NCI-H446 (cell line): ENCODE results near the gene TEX22.

Source experiments
- DNase-seq, 2 experiments: peaks; one replicate each; lab custom pipeline; 2025; lab: John Stamatoyannopoulos, UW

Gene TEX22

DNA sequence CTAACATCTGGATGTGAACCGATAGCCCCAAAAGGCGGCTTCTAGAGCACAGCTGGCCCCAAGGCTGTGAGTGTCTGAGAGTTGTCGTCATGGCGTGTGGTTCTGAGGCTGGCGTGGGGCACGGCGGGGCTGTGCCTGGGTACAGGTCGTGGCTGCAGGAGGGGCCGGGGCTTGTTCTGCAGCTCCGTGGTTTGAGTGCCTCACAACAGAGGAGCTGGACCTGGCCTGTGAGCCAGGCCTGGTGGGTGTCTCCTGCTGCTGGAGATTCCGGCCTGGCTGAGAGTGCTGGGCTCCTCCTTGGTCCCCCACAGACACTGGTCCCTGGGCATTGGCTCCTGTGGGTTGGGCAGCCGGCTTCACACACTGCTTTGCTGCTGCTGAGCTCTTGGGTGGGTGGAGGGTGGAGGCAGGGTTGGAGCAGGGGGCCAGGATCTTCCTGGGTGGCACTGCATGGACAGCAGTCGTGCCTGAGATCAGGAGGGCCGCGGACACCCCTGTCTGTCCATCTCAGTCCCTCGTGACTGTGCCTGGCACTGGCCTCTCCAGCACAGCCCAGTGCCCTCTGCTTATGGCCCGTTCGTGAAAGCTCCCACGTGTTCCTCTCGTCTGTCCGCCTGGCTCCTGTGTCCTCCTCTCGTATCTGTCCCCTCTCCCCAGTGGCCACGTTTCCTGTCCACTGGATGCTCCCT lies 31.8 kb upstream of the TEX22 start:
- no peak for DNase-seq

GRCh38 chr14:105367116-105368031 lies 31.0 kb upstream of the TEX22 start:
- DNase-seq: no peak

DNA sequence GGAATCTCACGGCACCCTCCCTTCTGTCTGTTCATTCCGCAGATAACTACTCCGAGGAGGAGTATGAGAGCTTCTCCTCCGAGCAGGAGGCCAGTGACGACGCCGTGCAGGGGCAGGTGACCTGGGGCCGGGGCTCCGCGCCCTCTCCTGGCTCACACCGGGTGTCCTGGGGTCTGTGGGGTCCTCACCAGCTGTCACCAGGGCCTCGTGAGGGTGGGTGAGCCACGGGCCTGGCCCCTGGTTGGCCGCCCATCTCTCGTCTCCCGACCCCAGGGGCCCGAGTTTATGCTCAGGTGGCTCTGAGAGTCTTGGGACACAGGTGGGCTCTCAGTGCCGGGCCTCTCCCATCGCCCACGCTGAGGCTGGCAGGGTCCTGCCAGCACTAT lies 30.3 kb upstream of the TEX22 start:
- DNase-seq: no peak

DNA sequence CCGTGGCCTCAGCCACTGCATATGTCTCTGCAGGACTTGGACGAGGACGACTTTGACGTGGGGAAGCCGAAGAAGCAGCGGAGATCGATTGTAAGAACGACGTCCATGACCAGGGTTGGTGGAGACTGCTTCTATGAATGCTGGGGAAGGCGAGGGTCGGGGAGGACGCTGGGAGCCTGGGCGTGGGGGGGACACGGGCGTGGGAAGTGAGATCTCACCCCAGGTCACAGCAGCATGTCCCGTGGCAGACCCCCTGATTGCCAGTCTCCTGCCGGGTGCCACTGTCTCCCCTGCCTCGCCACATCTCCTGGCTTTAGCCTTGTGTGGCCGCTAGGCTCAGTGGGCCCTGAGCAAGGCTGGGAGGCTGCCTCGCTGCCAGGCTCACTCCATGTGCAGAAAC lies 29.9 kb upstream of the TEX22 start:
- no peak for DNase-seq

DNA sequence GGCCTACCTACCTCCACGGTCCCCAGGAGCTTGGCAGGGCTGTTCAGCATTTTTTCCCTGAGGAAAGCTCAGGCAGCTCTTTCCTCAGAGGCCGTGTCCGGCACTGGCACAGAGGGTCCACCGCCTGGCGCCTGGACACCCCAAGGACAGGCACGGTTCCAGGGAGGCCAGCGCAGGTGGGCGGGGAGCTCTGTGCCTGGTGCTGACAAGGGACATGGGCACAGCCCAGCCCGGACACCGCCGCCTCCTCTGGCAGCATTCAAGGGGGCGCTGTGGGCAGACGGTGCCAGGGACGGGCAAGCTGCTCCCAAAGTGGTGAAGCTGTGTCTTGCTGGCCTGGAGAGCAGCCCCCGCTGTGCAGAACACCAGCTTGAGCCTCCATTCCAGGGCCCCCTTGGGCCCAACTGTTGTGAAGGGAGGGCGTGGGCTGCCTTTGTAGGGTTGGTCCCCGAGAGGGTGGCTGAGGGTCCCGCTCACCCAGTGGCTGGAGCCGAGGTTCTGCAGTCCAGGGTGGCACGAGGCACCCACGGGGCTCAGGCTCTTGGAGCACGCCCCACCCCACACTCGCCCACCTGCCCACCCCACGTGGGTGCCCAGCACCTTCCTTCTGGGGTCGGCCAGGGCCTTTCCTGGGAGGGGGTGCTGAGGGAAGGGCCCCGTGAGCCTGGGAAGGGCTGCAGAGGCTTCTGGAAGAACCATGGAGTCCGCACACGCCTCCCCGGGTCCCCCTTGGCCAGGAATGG lies 29.3 kb upstream of the TEX22 start:
- DNase-seq: no peak

DNA sequence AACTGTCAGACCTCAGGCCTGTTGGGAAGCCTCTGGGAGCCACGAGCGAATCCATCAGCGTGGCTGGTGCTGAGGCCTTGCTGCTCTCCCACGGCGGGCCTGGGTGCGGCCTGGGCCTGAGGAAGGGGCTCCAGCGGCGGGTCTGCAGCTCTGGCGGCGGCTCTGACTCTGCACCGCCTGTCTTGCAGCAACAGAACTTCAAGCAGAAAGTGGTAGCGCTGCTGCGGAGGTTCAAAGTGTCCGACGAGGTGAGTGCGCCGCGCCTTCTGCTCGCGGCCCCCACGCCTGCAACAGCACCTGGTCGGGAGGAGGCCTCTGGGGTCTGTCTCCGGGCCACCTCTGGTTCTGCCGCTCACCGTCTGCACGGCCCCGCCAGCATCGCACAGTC lies 28.7 kb upstream of the TEX22 start:
- DNase-seq: no peak

- no peak for DNase-seq
Observed at GRCh38 chr14:105374389-105374788, 23.9 kb upstream of the TEX22 start.

GRCh38 chr14:105375635-105376057 lies 22.7 kb upstream of the TEX22 start:
- DNase-seq: no peak

DNA sequence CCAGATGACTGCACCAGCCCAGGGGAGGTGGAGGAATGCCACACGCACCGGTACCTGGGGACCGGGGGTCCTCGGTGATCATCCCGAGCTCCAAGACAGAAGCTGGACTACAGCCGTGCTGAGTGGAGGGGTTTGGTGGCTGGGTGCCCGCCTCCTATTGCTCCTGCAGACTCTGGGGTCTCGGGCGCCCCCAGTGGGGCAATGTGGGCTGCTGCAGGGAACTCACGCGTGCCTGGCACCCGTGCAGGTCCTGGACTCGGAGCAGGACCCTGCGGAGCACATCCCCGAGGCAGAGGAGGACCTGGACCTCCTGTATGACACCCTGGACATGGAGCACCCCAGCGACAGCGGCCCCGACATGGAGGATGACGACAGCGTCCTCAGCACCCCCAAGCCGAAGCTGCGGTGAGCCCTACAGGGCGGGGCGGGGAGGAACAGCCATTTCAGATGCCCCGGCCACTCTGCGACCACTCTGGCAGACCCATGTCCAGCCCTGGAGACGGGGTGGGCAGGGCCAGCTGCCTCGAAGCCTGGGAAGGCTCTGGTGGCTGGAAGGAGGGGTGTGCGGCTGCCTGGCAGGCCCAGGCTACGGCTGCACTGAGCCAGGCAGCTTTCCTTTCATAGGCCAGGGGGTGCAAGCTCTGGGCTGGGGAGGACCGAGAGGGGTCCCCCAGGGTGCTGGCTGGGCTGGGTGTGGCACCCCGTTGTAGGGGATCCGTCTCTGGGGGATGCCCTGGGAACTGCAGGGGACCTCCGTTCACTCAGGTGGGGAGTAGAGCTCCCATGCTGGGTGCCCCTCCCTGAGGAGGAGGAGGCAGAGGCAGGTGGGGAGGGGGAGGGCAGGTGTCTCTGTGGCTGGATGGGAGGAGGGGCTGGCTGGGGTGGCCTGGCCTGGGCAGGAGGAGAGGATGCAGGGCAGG lies 21.6 kb upstream of the TEX22 start:
- no peak for DNase-seq

GRCh38 chr14:105377555-105378182 lies 20.7 kb upstream of the TEX22 start:
- no peak for DNase-seq

- no peak for DNase-seq
Observed at GRCh38 chr14:105378199-105378598, 20.1 kb upstream of the TEX22 start.

GRCh38 chr14:105378873-105379685 lies 19.3 kb upstream of the TEX22 start:
- no peak for DNase-seq

DNA sequence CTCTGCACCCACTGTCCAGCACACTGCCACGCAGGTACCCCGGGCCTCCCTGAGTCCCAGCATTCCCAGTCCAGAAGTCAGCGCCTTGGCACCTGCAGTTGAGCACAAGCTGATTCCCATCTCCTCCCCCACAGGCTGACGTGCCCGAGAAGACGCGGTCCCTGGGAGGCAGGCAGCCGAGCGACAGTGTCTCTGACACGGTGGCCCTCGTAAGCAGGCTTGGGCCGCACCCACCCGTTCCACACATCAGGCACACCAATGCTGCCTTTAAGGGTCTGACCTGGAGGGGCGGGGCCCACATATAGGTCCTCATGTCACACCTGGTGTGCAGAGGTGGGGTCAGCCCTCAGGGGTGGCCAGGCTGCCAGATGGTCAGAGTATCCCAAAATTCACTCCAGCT lies 18.4 kb upstream of the TEX22 start:
- DNase-seq: no peak

DNA sequence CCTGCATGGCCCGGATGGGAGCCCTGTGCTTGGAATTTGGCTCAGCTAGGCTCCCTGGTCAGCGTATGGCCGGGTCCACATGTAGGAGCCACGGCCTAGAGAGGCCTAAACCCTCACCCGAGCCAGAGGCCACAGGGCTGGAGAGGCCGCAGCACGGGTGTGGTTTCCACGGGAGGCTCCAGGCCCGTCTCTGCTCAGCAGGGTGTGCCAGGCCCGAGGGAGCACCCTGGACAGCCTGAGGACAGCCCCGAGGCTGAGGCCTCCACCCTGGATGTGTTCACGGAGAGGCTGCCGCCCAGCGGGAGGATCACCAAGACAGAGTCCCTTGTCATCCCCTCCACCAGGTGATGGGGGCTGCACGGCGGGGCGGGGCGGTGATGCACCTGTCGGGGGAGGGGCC lies 17.6 kb upstream of the TEX22 start:
- no peak for DNase-seq

- DNase-seq: no peak
Observed at GRCh38 chr14:105381446-105382342, 16.6 kb upstream of the TEX22 start.

DNA sequence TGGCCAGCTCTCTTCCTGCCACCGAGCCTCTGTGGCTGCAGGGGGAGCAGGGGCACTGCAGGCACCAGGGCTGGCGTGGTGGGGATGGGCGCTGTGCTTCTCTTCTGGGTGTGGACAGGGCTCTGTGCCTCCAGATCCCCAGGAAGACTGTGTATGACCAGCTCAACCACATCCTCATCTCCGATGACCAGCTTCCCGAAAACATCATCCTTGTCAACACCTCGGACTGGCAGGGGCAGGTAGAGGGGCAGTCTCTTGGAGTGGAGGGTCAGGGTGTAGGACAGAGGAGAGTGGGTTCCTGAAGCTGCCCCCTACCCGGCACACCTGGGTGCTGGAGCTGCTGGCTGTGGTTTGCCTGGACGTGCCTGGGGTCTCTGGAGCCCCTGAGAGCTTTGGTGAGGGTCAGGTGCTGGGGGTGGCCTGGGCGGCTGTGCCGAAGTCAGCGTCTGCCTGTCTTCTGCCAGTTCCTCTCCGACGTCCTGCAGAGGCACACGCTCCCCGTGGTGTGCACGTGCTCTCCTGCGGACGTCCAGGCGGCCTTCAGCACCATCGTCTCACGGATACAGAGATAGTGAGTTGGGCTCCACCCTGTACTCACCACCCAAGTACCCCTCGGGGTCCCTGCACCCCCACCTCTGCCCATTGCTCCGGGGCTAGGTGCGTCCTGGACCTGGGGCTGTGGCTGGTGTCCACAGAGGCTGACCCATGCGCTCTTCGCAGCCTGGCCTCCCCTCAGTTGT lies 15.8 kb upstream of the TEX22 start:
- no peak for DNase-seq

DNA sequence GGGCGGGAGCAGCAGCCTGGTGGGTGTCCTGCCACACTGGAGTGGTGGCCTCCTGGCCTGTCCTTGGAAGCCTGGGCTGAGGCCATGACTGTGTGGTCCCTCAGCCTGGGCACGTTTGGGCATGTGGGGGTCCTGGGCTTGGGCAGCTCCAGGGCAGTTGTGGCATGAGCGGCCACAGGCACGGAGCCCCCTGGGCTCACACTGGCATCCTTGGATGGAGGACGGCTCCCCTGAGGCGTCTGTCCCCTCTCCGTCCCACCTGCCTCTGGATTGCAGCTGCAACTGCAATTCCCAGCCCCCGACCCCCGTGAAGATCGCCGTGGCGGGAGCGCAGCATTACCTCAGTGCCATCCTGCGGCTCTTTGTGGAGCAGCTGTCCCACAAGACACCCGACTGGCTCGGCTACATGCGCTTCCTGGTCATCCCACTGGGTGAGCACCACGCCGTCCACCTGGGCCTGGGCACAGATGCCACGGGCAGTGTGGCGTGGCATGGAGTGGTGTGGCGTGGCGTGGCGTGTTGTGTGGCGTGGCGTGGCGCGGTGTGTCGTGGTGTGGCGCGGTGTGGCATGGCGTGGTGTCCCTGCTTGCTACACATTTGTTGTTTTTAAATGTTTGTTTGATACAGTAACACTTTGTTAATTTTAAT lies 15.1 kb upstream of the TEX22 start:
- DNase-seq: no peak

- no peak for DNase-seq
Observed at GRCh38 chr14:105384041-105384557, 14.2 kb upstream of the TEX22 start.
